ENCODE measurements around the gene FUNDC2.

FUNDC2 gene

DNA sequence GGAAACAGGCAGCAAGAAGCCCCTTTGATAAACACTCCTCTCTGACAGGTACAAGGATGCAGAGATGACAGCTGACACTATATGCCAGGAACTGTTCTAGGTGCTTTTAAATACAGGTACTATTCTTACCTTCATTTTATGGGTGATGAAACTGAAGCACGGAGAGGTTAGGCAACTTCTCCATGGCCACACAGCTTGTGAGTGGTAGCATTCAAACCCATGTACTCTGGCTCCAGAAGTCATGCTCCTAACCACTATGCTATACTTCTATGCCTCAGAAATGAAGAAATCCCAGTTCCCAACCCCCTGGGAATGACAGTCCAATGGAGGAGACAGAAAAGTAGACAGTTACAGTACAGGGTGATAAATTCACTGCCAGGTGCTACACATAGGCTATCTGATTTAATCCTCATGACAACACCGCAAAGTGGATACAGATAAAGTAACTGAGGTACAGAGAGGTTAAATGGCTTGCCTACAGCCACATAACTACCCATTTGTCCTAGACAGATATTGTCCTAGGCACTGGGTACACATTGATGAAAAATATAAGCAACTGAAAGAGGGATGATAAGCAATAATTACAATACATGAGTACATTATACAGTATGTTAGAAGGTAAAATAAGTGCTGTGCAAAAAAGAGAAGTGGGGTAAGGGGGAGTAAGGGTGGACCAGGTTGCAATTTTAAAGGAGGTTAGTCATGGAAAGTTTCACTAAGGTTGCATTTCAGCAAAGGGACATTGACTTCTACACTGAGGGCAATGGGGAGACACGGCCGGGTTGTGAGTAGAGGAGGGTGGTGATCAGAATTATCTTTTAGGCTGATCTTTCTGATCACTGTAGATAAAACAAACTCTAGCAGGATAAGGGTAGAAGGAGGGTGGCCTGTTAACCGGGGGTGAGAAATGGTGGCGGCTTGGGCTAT lies 2.5 kb upstream of the FUNDC2 start:
- DNase-seq (ENCODE audit: low spot score) = no peak

DNA sequence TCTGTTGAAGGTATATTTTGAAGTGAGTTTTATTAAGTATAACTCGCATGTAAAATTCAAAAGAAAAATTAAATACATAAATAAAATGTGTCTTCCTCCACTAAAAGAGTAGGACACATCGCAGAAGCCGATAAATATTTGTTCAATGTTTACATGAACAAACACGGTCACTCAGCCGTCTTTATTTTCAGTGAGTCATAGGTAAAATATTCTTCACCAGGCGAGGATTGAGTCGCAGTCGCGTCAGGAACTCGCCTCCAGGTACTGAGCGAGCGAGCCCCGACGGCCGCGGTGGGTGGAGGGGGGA lies 271 bp upstream of the FUNDC2 start:
- no peak for DNase-seq (ENCODE audit: low spot score)

DNA sequence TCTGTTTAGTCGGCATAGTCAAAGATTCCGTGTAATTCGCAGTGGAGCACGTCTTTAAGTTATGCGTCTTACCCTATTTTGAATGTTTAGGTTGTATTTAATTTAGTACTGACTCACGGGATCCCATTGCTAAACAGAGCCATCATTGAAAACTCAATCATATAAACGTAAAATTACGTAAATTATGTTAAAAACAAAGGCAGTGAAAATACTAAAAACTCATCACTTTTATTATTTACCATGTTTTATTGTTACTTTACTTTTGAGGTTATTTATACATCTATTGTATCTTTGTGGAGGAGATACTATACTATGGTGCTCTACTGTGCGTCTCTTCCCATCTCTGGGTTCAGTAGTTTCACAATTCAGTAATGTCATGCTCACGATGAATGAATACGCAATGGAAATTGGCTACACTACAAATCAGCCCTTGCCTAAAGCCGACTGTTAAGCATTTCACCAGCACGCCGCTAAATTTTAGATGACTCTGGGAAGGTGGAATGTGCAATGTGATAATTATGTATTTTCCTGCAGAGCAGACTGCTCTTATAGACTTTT lies 944 bp downstream of the FUNDC2 start:
- DNase-seq (ENCODE audit: low spot score) = no peak

DNA sequence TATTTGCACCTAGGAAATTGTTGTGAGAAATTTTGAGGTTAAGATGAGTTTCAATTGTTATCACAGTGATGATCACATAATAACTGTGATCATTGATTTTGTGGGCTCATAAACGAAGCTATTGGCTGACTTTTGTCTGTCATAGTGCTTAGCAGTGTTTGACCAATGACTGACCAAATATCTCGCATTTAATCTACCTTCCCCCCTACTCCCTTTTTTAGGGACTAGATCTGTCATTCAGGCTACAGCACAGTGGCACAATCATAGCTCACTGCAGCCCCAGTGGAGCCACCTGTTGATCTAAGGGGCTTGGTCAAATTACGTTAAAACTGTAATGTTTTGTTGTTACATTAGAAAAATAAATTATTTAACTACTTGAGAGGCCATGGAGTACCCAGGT lies 1.5 kb downstream of the FUNDC2 start:
- no peak for DNase-seq (ENCODE audit: low spot score)

DNA sequence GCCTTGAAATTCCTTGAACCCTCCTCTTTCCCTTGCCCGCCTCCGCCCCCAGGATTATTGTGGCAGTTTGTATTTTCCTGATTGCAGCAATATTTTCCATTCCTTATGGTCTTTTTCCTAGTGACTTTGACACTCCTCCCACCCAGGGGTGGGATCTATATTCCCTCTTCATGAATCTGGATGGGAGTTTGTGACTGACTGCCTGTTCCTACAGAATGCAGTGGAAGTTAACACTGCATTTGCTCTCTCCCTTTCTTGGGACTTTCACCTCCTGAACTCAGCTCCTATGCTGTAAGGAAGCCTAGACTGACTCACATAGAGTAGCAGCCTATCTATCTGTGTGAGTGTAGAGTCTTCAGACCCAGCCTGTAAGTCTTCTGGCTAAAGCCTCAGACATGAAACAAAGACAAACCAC lies 2.2 kb downstream of the FUNDC2 start:
- no peak for DNase-seq (ENCODE audit: low spot score)

DNA sequence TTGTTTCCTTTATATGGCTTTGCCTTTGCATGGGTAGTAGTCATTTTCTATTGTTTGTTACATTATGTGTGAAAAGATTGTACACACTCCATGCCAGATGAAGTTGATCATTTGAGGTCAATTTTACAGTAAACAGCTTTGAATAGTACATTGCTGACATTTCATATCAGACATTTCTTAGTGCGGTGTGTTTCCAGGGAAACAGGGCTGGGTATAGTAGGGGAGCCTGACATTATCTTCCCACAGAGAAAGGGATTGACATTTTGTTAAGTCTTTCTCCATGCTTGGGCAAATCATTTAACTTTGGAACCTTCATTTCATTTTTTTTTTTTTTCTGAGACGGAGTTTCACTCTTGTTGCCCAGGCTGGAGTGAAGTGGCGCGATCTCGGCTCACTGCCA lies 5.0 kb downstream of the FUNDC2 start:
- DNase-seq (ENCODE audit: low spot score) = no peak

DNA sequence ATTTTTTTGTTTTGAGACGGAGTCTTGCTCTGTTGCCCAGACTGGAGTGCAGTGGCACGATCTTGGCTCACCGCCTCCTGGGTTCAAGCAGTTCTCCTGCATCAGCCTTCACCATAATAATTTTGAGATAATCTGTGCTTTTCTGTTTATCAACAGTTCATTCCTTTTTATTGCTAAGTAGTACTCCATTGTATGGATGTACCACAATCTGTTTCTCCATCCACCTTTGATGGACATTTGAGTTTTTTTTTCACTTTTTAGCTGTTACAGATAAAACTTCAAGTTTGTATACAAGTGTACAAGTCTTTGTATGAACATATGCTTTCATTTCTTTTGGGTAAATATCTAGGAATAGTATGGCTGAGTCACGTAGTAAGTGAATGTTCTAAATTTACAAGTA lies 9.0 kb downstream of the FUNDC2 start:
- DNase-seq (ENCODE audit: low spot score) = no peak

DNA sequence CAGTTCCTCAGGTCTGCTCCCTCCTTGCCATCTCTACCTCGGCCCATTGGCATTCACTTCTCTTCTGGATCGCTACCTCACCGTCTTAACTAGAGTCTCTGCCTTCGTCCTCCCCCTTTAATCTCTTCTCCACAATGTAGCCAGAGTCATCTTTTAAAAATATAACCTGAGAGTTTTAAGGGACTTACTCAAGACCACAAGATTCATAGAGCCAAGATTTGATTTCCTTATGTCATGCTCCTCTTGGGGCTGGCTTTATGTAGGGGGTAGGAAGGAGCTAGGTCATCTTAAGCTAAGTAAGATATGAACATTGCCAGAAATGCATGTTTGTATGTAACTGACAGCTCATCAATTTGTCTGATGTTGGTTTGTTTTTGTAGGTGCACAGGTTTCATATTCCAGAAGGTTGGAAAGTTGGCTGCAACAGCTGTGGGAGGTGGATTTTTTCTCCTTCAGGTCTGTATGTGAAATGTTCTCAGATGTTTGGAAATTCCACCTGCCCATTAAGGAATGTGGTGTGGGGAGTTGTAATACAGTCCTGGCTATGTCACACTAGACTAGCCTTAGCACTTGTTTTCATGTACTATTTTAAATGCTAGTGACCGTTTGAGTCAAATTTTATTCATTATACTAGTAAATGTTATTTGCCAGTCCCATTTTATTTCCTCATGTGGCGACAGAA lies 19.6 kb downstream of the FUNDC2 start:
- DNase-seq (ENCODE audit: low spot score) = no peak

DNA sequence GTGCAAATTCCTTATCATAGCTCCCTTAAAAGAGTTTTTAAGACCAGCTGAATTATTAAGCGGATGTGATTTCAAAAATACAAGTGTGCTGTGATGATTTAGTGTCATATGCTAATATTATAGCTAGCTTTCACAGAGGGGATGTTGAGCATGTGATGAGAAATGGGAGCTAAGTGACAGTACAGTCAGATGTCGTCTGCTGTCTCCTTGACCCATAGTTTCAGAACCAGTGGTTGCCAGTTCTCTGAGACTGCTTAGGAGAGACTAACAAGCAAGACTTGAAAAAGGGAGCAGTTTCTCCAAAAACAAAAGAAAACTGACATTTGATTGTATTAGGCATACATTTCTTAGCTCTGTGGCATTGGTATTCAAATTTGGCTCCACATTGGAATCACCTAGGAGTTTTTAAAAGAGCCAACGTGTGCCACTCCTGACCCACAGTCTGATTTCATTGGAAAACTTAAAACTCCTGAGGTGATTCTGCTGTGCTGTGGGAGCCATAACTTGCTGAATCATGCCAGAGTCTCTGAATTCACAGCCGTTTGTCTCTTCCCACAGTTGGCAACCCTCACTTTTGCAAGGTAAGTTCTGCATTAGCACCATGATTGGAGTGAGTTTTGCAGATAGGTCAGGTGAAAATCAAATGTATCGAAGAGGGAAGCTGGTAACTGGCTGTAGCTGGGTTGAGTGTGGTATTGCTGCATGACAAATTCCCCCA lies 20.3 kb downstream of the FUNDC2 start:
- DNase-seq (ENCODE audit: low spot score) = no peak

DNA sequence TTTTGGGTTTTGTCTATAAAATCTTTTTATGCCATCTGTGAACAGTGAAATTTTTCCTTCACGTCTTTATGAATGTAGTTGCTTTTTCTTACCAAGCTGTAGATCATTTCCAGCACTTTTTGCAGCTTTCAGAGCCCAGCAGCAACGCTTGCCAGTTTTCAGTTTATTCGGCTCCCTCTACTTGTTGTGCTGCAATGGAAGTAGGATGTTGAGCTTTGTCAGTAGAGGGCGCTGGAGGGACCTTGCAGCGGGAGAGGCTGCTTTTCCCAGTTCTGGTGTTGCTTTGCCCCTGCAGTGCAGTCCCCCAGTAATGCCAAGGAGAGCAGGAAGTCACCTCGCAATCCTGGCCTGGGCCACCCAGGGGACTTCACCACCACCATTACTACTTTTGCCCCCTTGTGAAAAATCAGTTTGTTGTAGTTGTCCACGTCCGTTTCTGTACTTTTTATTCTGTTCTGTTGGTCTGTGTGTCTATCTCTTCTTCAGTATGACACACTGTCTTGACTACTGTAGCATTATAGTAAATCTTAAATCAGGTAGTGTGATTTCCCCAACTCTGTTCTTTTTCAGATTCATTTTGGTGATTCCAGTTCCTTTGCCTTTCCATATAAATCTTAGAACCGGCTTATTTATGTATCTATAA lies 22.5 kb downstream of the FUNDC2 start:
- DNase-seq (ENCODE audit: low spot score) = peak; percentile 21

DNA sequence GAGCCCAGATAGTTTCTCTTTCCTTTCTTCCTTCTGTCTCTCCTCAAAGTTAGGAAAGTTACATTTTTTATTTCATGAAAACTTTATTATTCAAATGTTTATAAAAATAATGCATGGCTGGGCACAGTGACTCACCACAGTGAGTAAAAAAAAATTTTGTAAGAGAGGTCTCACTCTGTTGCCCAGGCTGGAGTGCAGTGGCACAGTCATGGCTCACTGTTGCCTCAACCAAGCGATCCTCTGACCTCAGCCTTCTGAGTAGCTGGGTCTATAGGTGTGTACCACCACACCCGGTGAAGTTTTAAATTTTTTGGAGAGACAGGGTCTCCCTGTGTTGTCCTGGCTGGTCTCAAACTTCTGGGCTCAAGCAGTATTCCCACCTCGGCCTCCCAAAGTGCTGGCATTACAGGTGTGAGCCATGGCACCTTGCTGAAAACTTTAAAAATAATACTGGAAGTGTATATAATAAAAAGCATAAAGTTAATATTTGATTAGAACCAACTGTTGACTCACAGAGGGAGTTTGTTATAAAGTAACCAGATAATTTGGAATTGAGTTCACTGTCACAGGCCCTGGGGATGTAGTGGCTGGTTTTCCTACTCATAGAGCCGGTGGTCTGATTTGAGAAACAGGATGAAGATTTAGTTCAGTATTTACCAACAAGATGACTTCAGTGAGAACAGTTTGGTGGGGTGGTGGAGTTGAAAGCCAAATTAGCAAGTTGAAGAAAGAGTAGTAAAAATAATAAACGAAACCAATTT lies 26.3 kb downstream of the FUNDC2 start:
- DNase-seq (ENCODE audit: low spot score) = no peak

DNA sequence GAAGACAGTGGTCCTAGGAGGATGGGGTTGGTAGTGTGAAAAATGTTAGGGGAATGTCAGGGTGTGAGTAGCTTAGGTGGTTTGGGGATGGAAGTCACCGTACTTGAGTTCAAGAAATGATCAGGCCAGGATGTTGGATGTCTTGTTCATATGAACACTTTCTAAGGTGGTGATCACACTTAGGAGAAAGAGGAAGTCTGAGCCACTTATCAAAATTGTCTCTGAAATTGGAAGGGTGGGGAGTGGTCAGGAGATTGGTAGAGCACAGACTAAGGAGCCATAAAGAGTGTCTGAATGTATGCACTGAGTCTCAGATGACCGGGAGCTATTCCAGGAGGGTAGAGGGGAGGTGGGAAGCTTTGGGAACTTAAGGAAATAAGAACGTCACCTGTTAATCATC lies 27.0 kb downstream of the FUNDC2 start:
- no peak for DNase-seq (ENCODE audit: low spot score)

DNA sequence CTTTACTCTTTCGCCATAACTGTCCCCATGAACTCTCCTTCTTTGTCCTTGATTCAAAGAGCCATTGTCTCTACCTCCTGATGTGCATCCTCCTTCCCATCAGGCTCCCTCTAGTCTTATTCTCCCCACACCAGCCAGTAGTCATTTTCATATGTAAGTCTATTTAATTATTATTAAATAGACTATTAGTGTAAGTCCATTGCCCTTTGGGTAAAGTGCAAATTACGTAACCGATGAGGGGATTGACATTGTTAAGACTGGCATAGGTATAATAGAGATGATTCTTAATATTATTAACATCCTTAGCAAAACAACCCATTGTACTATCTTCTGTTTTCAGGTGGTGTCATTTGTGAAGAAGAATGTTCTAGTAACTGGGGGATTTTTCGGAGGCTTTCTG lies 27.6 kb downstream of the FUNDC2 start:
- no peak for DNase-seq (ENCODE audit: low spot score)

DNA sequence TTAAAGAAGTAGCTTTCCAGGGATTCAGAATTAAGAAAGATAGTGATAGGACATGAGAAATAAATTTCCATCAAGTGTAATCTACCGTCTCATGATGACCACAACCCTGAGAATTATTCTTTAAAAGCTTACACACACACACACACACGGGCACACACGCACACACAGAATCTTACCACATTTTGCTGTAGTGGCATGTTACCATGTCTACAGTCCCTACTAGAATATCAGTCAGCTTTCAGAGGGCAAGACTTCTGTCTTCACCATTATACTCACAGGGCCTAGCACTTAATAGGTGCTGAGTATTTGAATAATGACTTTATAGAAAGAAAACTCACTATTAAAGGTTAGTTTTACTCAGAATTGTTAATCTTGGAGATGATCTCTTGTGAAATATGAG lies 28.9 kb downstream of the FUNDC2 start:
- DNase-seq (ENCODE audit: low spot score) = no peak

DNA sequence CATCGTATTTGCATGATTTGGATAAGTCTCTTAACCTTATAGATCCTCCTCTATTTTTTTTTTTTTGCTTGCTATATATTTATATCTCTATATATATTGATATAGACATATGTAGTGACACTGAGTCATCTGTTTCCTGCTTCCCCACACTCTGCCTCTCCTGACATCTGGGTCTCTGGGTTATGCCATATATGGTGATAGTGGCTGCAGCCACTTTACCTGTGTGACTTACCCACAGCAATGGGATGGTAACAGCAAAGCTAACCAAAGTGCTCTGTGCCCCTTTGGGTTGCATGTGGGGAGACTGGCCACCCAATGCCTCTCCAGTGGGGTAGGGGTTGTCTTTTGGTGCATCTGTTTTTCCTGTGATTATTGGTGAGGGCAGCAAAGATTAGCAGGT lies 29.8 kb downstream of the FUNDC2 start:
- DNase-seq (ENCODE audit: low spot score) = no peak

DNA sequence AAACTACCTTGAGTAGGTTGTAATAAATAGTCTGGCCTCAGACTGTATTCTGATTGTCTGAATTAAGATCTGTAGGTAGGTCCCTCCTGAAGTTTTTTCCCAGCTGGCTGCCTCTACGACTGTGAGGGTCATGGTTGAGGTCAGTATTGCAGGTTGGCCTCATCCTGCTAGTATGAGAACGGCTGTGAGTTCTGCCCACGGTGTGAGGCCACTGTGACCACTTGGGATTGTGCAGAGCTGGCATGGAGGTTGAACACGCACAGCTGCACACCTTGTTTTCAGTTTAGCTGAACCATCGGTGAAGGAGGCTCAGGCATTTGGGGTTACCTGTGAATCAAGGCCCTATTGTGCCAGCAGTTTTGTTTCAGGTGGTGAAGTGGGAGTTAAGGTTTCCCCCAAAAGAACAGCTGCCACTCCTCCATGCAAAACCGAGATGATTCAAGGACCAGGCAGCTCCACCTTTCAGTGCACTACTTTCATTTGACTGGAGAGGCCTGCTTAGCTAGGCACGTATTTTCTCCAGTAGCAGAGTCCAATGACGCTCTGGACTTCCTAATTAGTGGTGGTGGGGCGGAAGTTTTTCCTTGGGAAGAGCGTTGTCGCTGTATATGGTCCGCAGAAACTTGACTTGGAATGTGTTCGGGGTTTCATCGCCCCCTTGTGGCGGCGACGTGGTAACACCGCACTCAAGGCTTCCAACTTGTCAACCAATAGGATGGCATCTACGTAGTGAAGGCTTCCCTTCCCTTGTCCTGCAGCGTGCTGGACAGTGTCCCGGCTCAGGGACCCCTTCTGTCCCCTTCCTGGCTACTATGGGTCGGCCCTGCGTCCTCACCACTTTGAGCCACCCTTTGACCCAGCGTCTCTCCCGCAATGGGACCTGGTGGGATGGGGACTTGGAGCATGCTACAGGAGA lies 30.5 kb downstream of the FUNDC2 start:
- DNase-seq (ENCODE audit: low spot score) = peak; percentile 52

DNA sequence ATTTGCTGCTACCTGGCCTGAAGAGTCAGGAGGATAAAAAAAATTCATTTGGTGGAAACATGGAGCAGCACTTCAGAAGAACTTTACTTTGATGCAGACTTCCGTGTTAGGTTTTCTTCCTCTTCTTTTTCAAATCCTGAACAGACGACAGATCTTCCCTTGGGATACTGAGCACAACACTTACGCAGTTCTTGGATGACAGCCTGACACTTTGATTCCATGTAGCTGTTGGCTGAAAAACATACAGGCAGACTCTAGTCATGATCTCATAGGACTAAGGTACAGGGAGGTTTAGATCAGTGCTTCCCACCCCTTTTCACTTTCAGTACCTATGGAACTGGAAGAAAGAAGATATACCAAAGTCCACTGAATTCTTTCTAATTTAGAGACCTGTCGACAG lies 35.1 kb downstream of the FUNDC2 start:
- no peak for DNase-seq (ENCODE audit: low spot score)

DNA sequence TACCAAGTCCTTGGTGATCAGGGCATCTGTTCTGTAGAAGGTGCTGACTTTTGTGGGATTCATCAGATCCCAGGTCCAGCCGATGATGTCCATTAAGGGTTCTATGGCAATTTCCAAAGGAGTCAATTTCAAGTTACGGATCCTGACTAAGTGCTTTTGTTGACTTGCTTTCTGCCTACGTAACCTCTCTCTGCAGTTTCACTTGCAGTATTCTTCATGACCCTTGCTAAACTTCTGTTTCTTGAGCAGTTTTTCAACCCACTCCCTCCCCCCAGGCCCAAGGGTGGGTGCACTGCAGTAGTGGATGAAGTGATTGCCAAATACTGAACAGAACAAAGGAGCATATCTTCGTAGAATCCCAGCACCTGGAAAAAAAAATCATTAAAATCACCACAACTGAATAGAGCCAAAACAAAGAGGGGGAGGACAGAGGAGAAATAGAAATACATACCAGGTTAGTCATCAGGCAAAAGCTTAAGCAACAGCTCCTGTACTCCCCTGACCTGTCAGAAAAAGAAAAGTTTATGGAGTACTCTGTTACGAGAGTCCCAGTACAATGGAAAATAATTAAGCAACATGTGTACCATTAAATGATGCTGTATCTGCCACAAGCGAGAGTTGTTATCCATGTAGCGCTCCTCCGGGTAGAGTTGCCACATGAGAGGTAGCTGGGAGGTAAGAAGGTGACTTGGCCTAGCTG lies 38.5 kb downstream of the FUNDC2 start:
- DNase-seq (ENCODE audit: low spot score) = no peak

DNA sequence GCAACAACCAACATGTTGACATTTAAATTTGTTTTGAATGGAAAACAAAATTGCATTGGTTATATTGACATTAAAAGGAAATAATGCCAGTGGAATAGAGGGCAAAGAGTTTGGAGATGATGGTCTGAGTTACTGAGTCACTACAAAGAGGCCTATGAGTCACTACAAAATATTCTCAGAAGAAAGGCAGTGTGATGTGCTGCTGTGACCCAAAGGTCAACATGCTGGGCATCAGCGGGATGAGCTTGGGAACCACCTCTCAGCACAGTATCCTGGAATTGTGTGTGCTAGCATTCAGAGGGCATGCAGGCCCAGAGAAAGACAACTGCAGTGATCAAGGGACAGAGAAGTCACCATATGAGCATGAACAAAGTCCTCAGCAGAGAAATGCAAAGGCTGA lies 41.5 kb downstream of the FUNDC2 start:
- peak; percentile 46 for DNase-seq (ENCODE audit: low spot score)

DNA sequence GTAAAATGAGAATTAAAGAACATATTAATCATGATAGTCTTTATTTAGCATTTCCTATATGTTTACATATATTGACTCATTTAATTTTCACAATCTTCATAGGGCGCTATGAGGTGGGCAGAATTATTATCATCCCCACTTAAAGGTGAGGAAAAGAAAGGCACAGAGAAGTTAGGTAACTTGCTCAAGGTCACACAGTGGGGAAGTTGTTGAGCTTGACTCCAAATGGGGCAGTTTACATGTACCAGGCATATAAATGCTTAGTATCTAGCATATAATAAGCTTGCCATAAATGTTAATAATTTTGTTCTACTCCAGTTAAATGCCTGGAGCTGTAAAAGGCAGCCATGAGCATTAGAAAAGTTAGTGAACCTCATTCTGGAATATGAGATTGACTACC lies 42.8 kb downstream of the FUNDC2 start:
- DNase-seq (ENCODE audit: low spot score) = no peak

Measured in hepatic stellate cell (primary cell).